CD4-positive, alpha-beta T cell treated with Interleukin-15 for 1 hour (primary cell): ENCODE data around the gene RAPGEF2.
"Not testable (repeated sequence)": the region's sequence is repeated elsewhere in the genome, so short reads cannot be mapped to it uniquely, and the experiment has no call there.

Experiments
- DNase-seq: peaks from one replicate; pipeline ENCODE4 v3.0.0-alpha.2; 2020

Gene RAPGEF2

DNA sequence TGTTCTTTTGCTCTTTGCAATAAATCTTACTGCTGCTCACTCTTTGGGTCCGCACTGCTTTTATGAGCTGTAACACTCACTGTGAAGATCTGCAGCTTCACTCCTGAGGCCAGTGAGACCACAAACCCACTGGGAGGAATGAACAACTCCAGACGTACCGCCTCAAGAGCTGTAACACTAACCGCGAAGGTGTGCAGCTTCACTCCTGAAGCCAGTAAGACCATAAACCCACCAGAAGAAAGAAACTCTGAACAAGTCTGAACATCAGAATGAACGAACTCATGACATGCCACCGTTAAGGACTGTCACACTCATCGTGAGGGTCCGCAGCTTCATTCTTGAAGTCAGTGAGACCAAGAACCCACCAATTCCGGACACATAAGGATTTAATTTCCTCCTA lies 276.2 kb downstream of the RAPGEF2 start:
- not testable (repeated sequence) for DNase-seq

DNA sequence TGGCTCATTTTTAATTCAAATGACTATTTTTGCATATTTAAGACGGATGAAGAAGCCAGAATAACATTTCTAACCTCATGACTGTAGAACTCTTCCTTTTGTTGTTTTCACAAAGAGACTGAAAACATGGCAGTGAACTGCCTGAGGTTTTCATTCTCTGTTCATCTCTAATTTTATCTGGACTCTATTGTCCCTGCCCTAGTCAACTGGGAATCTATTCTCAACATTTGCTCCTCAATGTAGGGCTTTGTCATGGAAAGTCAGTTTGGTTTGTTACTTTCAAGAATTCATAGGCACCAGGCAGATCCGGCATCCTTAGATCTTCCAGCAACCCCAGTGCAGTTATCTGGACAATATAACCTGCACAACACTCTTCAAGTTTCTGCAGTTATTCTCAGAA lies 277.0 kb downstream of the RAPGEF2 start:
- DNase-seq, result no peak

DNA sequence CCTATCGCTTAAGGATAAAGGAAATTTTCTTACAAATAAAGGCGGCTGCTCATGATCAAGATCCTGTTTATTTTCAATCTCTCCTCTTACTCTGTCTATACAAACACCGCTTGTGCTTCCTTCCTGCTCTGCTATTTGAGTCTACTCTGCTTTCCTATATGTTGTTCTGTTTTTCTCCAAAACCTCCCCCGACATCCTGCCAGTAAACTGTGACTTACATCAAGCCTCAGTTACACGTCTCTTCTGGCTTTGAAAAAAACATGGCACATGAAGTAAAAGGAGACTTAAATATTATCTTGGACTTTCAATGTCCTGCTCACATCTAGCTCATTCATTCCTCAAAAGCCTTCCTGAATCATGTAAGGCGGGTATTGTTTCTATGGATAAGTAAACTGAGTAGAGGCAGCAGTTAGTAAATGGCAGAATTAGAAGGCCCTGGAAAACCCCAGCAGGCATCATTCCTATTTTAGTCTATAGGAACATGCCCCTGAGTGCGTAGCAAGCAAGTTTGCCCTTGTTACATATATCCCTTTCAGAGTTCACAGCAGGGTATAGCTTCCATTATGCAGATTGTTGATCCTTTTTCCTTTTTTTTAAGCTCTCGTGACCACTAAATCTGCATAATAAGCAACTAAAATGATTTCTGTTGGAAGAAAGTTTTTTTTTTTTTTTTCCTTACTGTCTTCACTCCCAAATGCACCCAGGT lies 280.1 kb downstream of the RAPGEF2 start:
- no peak for DNase-seq

- no peak for DNase-seq
These were observed 280.7 kb downstream of the RAPGEF2 start for GRCh38 chr4:159383562-159383931.

GRCh38 chr4:159384017-159384416 lies 281.1 kb downstream of the RAPGEF2 start:
- no peak for DNase-seq

- DNase-seq, result no peak
These were observed 281.8 kb downstream of the RAPGEF2 start for GRCh38 chr4:159384632-159385031.

DNA sequence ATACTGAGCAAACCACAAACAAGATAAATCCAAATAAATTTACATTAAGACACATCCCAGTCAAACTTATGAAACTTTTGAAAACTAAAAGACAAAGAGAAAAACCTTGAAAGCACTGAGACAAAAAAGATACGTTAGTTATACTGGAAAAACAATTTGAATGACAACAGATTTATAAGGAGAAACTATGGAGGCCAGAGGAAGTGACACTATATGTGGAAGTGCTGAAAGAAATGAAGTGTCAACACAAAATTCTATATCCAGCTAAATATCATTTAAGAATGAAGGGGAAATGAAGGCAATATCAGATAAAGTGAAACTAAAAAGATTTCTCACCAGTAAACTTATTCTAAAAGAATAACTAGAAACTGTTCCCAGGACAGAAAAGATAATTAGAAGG lies 283.7 kb downstream of the RAPGEF2 start:
- no peak for DNase-seq

- no peak for DNase-seq
These were observed 286.9 kb downstream of the RAPGEF2 start for GRCh38 chr4:159389756-159390155.

- DNase-seq, result no peak
These were observed 287.8 kb downstream of the RAPGEF2 start for GRCh38 chr4:159390648-159391047.

GRCh38 chr4:159395693-159396092 lies 292.8 kb downstream of the RAPGEF2 start:
- DNase-seq, result no peak

- no peak for DNase-seq
These were observed 293.3 kb downstream of the RAPGEF2 start for GRCh38 chr4:159396151-159396550.

GRCh38 chr4:159398236-159398638 lies 295.4 kb downstream of the RAPGEF2 start:
- no peak for DNase-seq

DNA sequence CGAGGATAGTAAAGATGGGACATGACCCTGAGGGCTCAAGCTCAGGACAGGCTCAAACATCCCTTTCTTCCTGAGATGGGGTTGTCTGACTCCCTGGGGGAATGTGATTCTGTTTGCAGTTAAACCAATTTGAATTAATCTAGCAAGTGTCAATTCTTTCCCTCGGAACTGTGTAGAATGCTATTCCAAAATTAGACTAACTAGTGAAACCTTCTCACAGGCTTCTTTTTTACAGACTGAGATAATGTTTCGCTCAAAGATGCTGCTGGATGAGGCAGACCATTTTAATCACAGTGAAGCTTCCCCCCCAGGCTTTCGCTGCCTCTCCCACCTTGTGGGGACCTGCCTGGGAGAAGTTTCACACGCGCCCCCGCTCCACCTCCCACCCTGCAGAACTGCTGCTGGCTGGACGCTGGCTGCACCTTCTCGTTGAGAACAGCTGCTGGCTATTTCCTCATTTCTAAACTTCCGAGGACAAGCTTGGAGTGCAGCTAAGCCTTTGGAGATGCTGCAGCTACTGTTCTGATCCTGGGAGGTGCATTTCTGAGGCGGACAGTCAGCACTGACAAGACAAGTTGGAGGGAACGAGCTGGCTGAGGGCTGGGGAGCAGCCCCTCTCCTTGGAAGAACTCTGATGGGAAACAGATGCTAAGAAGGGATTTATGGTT lies 297.8 kb downstream of the RAPGEF2 start:
- no peak for DNase-seq

DNA sequence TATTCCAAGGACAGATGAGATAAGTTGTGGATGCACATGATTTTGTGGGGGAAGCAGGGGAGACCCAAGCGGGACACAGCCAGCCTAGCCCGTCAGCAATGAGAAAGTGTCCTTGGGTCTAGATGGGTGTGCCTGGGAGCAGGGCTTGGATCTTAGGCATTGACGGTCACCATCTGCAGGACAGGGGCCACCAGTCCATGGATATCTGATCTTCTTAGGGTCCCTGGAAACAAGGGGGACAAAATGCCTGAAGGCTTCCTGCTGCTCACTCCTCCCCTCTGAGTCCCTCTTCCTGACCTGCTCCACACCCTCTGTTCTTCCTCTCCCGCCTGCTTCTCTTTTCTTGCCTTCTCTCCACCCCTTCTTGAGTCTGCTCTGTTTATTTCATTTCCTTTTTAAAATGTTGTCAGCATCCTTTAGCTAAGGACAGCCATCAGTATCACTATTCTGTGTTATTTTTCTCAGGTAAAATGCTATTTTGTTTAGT lies 298.4 kb downstream of the RAPGEF2 start:
- DNase-seq, result no peak

DNA sequence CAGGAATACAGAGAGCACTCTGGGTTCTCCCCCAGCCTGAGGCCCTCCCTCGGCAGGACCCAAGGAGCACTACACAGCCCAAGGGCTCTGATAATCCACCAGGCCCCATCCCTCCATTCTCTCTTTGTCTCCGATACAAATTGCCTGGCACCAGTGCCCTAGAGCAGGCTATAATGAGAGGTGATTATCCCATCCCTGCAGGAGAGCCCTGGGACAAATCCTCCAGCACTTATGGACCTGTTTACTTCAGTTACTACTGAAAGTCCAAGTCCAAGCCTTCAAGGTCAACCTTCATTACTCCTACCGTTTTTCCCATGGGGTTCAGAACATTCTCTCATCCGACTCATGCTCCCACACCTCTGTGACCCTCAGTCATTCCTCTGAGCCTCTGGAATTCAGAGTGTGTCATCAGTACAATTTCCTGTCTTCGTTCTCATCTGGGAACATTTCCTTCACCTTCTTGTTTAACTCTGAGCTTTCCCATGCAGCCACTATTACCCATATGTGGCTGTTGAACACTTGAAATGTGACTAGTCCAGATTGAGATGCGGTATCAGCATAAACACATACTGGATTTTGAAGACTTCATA lies 299.0 kb downstream of the RAPGEF2 start:
- no peak for DNase-seq
